A549 treated with AZD9567 at 1 μM for 4 hours (cell line): ENCODE results near the gene TMEM101. TPM values are rescaled to one million over a fixed set of nuclear protein-coding genes. Genes with fewer than 3 reads are reported as not detected.

ENCODE experiments used
- total RNA-seq: library from RNA; stranded (reverse); fragments of 200-300 nt; extraction: Qiagen RNA extraction; gene quantifications from 5 replicates; pipeline ENCODE4 v1.2.3, GENCODE V29; 2022; ENCODE audit not compliant: insufficient read depth

The TMEM101 gene
- total RNA-seq, result 24.9 to 30.6 TPM (median 29.1 TPM) in 5 replicates

GRCh38 chr17:44014437-44015172 is at the start of gene TMEM101:
TSS of gene TMEM101 (minus strand) at chr17:44014963. CDS start at chr17:44014952, 11 bp downstream.

GRCh38 chr17:44004077-44004760 is 10.5 kb downstream of the TMEM101 start, which contains the start of gene NAGS:
TSS of gene NAGS (plus strand) at chr17:44004622. CDS start at chr17:44004664, 42 bp downstream.

Other genes with a start within 250 kb of the TMEM101 start
- 56.4 to 64.4 TPM (median 57.4 TPM) in 5 replicates for gene DUSP3, start 236.0 kb downstream of the TMEM101 start, total RNA-seq
- 0.02 TPM in 2 of 5 replicates, not detected in the others for gene CFAP97D1, start 234.5 kb downstream of the TMEM101 start, total RNA-seq
- 17.5 to 28.4 TPM (median 19.2 TPM) in 5 replicates for gene MPP3, start 181.8 kb downstream of the TMEM101 start, total RNA-seq
- gene CD300LG, start 167.8 kb downstream of the TMEM101 start, total RNA-seq, result not detected in 5 replicates
- gene MPP2, start 107.4 kb downstream of the TMEM101 start, total RNA-seq, result 1.3 to 1.9 TPM (median 1.5 TPM) in 5 replicates
- 0.23 TPM in 1 of 5 replicates, not detected in the others for gene PPY, start 72.5 kb downstream of the TMEM101 start, total RNA-seq
- gene PYY, start 61.0 kb downstream of the TMEM101 start, total RNA-seq, result 0.22 TPM in 1 of 5 replicates, not detected in the others
- gene NAGS, start 10.3 kb downstream of the TMEM101 start, total RNA-seq, result 0.96 to 1.2 TPM (median 1.2 TPM) in 4 of 5 replicates, not detected in the other
- 49.5 to 64.1 TPM (median 51.2 TPM) in 5 replicates for gene LSM12, start 51.7 kb upstream of the TMEM101 start, total RNA-seq
- gene G6PC3, start 55.8 kb upstream of the TMEM101 start, total RNA-seq, result 98.7 to 176 TPM (median 164 TPM) in 5 replicates
- 13.0 to 16.7 TPM (median 15.6 TPM) in 5 replicates for gene HDAC5, start 108.7 kb upstream of the TMEM101 start, total RNA-seq
- gene HROB, start 127.0 kb upstream of the TMEM101 start, total RNA-seq, result 9.4 to 12.1 TPM (median 9.6 TPM) in 5 replicates
- 0.08 to 0.19 TPM (median 0.14 TPM) in 4 of 5 replicates, not detected in the other for gene ASB16, start 155.7 kb upstream of the TMEM101 start, total RNA-seq
- 20.8 to 39.2 TPM (median 39.2 TPM) in 5 replicates for gene TMUB2, start 172.0 kb upstream of the TMEM101 start, total RNA-seq
- gene ATXN7L3, start 184.9 kb upstream of the TMEM101 start, total RNA-seq, result 54.2 to 68.0 TPM (median 63.3 TPM) in 5 replicates
- 73.6 to 88.8 TPM (median 86.3 TPM) in 5 replicates for gene UBTF, start 204.7 kb upstream of the TMEM101 start, total RNA-seq